GM18868 (cell line): ENCODE results near the gene AKAP8L.
A peak's percentile ranks its signal among the peaks of the same experiment; 100 is the strongest.
"Not testable (repeated sequence)": the region's sequence is repeated elsewhere in the genome, so short reads cannot be mapped to it uniquely, and the experiment has no call there.

Experiments
- ATAC-seq: cut with Tn5 transposase; IDR thresholded peaks from one replicate; pipeline ENCODE4 v1.9.1; 2021; ENCODE audit warnings: mild to moderate bottlenecking, moderate library complexity; ENCODE audit not compliant: unreplicated experiment

AKAP8L gene

GRCh38 chr19:15363791-15364190, 55.0 kb downstream of the AKAP8L start:
- not testable (repeated sequence) for ATAC-seq

DNA sequence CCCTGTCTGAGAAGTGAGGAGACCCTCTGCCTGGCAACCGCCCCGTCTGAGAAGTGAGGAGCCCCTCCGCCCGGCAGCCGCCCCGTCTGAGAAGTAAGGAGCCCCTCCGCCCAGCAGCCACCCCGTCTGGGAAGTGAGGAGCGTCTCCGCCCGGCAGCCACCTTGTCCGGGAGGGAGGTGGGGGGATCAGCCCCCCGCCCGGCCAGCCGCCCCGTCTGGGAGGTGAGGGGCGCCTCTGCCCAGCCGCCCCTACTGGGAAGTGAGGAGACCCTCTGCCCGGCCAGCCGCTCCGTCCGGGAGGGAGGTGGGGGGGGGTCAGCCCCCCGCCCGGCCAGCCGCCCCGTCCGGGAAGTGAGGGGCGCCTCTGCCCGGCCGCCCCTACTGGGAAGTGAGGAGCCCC, 55.7 kb downstream of the AKAP8L start:
- not testable (repeated sequence) for ATAC-seq

DNA sequence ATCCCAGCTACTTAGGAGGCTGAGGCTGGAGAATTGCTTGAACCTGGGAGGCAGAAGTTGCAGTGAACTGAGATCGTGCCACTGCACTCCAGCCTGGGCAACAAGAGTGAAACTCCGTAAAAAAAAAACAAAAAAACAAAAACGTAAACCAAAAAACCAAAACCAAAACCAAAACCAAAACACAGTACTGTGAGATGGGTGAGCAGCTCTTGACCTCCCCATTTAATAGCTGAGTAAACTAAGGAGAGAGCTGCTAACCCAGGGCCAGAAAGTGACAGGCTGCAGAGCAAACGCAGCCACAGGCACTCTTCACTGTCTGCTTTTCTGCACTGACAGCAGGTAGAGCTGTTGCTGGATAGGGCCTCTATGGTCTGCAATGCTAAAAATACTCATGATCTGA, 58.8 kb downstream of the AKAP8L start:
- not testable (repeated sequence) for ATAC-seq

- ATAC-seq = no peak
Observed at GRCh38 chr19:15358918-15359317, 59.9 kb downstream of the AKAP8L start.

DNA sequence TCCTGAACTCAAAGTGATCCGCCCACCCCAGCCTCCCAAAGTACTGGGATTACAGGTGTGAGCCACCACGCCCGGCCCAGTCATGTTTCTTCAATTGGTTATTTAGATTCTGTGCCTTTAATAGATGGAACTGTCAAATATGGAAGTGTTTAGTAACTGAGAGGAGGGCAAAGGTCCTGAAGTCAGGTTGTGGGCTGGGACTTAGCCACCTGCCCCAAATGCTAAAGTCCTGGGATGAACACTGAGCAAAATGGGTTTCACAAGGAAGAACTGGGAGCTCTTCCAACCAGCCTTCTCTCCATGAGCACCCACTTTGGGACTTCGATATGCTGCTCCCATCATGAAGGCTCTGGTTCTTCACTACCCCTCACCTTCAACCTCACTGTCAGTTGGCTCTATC, 60.9 kb downstream of the AKAP8L start:
- ATAC-seq = no peak

DNA sequence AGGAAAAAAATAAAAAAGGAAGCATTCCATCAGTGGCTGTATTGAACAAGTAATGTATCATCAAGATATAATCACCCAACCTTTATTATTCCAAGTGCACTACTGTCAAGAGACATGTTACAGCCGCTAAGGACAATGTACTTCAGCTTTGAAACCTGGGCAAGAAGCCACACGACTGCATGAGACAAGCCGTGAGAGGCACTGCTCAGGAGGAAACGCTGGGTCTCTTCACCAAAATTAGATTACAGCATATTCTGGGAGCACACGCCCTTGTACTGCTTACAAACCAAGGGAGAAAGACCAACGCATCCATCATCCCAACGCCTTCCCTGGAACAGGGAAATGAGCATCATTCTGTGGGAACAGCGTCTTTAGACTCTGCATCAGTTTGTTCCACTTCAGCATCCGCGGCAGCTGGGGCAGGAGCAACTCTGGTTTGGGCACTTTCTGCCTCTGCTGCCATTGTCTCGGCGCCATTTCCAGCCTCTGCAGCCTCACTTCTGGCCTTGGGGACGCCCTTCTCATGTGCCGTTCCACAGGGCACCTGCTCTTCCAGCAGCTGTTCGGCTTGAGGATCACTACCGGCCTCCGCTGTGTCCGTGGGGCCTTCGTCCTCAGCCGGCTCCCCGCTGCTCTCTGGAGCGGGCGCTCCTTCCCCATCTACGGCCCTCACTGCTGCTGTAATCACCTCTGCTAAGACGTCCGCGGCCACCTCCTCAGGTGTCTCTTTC, 64.1 kb downstream of the AKAP8L start:
- no peak for ATAC-seq

- ATAC-seq = no peak
Observed at GRCh38 chr19:15353908-15354307, 64.9 kb downstream of the AKAP8L start.

DNA sequence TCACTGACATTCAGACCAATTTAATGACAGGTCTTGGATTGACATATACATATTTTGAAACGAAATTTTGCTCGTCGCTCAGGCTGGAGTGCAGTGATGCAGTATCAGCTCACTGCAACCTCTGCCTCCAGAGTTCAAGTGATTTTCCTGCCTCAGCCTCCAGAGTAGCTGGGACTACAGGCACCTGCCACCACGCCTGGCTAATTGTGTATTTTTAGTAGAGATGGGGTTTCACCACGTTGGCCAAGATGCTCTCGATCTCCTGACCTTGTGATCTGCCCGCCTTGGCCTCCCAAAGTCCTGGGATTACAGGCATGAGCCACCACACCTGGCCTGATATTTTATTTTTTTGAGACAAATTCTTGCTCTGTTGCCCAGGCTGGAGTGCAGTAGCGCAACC, 66.3 kb downstream of the AKAP8L start:
- not testable (repeated sequence) for ATAC-seq

- ATAC-seq = not testable (repeated sequence)
Observed at GRCh38 chr19:15341328-15341727, 77.5 kb downstream of the AKAP8L start.

- no peak for ATAC-seq
Observed at GRCh38 chr19:15340086-15340485, 78.7 kb downstream of the AKAP8L start.

DNA sequence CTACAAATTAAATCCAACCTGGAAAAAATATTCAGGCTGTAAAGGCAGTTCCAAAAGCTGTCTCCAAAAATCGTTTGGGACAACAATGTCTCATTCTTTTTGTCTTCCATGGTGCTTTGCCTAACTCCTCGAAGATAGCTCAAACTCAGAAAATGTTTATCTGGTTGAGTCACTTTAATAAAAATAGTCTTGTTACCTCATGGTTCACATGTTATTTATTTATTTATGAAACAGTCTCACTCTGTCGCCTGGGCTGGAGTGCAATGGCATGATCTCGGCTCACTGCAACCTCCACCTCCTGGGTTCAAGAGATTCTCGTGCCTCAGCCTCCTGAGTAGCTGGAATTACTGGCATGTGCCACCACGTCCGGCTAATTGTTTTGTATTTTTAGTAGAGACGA, 81.6 kb downstream of the AKAP8L start:
- ATAC-seq = no peak

DNA sequence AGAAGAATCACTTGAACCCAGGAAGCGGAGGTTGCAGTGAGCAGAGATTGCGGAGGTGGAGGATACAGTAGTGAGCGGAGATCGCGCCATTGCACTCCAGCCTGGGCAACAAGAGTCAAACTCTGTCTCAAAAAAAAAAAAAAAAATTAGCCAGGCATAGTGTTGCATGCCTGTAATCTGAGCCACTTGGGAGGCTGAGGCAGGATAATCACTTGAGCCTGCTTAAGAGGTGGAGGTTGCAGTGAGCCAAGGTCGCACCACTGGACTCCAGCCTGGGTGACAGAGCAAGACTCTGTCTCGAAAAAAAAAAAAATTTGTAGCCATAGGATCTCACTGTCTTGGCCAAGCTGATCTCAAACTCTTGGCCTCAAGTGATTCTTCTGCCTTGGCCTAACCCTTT, 82.8 kb downstream of the AKAP8L start:
- ATAC-seq = not testable (repeated sequence)

DNA sequence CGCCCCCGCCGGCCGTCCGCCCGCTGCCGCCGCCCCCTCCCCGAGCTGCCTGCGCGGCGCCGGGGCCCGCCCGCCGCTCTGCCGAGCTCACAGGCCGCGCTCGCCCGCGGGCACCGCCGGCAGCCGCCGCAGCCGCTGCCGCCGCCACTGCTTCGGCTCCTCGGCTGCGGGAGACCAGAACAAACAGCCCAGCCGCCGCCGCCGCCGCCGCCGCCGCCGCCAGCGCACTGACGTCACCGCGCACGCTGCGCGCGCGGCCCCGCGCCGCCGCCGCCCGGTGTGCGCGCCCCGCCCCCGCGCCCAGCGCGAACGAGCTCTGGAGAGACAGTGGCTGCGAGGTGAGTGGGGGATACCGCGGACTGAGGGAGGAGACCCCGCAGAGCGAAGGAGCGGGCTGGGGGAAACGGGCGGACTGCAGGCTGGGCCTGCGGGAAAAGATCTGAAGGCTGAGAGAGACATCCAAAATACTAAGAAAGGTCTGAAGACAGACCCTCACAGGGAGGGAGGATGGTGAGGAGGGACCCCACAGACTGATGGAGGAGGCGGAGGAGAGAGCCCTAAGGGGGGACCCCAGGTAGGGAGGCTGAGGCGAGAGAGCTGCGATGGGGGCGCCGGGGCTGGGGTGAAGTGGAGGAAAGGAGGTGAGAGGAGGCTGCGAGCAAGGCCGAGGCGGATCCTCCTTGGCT, 86.3 kb downstream of the AKAP8L start, which contains the start of gene BRD4:
Gene BRD4, minus strand, starts transcription at position 229 of the 686 bp plus-strand sequence. CDS start 59,440 bp downstream, outside the sequence.
- peak; percentile 41 for ATAC-seq

DNA sequence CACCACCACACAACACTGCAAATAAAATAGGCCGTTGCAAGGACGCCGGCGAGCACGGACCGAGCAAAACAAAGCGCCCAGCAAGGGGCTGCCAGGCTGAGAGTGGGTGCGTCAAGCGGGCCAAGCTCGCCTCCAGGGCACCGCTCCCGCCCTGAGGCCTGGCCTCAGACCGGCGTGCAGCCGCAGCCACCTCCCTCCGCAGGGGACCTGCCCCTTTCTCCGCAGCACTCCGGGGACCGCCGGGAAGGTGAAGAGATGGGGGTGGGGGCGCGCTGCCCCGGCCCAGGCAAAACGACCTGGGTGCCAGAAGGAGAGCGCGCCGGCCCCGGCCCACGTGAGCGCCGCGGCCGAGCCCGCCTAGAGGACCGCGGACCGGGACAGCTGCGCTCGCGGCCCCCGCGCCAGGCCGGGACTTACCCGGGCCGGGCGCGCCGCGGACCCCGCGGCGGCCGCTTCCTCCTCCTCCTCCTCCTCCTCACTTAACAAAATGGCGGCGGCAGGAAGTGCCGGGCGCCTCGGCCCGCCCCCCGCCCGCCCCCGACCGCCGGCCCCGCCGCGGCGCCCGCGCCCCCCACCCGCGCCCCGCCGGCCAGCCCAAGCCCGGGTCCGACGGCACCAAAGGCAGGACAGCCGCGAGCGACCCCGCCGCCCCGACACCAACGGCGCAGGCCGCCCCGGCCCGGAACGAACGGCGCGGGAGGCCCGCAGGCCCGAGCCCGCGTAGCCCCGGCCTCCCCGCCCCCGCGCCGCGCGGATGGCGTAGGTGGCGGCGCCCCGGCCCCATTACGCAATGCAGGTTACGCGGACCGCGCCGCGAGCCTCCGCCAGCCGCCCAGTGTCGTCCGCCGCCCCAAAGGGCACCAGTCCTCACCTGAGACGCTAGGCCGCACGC, 87.1 kb downstream of the AKAP8L start:
- ATAC-seq = peak; percentile 35

- ATAC-seq = no peak
Observed at GRCh38 chr19:15330801-15331418, 87.9 kb downstream of the AKAP8L start.
